HG03378 (cell line): ENCODE measurements around the gene CDC42BPB.

Experiments used
- ATAC-seq: cut with Tn5 transposase; IDR thresholded peaks from one replicate; pipeline ENCODE4 v1.9.1; 2021; ENCODE audit warnings: mild to moderate bottlenecking, moderate library complexity; ENCODE audit not compliant: unreplicated experiment

Gene CDC42BPB

DNA sequence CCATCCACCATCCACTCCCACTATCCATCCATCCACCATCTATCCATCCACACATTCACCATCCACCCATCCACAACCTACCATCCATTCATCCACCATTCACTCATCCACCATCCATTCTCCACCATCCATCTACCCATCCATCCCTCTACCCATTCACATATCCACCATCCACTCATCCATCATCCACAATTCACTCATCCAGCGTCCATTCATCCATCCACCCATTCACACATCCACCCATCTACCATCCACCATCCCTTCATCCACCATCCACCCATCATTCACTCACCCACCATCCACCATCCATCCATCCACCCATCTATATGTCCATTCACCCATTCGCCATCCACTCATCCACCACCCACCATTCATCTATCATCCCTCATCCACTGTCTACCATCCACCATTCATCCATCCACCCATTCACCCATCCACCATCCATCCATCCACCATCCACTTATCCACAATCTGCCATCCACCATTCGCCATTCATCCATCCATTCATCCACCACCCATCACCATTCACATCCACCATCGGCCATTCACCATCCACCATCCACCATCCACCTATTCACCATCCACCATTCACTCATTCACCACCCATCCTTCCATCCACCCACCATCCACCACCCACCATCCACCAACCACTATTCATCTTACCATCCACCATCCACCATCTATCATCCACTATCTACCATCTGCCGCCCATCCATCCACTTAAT, 136.9 kb downstream of the CDC42BPB start:
- ATAC-seq = no peak

- ATAC-seq = no peak
Measured at GRCh38 chr14:102918438-102918837, 138.9 kb downstream of the CDC42BPB start.

DNA sequence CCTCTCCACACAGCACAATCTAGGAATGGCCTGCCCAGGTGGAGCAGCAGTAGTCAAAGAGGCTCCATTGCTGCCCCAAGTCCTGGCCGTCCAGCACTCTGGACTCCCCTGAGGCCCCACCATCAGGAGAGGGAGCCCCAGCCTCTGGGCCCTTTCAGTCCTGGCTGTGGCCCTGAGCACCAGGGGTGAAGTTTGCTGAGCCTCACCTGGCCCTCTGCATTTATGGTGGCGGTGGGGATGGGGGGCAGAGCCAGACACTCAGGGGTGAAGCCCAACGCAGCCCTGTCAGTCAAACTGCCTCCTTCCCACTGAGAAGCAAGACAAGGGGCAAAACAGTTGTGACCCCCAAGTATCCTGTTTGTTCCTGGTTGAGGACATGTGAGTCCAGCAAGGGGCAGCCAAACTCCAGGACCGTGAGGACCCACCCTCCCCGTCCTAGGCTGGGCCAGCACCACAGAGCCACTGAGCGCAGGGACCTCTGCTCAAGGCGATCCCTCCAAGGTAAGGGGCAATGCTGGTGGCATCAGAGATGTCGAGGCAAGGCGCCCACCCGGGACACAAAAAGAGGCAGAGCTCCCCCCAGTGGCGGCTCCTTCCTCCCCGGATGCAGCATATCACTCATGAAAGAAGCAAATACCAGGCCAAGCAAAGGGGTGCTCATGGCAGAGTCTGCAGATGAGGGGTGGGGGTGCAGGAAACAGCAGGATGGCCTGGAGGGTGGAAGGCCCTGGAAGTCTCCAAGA, 139.7 kb downstream of the CDC42BPB start:
- ATAC-seq = no peak

GRCh38 chr14:102917056-102917385, 140.3 kb downstream of the CDC42BPB start:
- no peak for ATAC-seq

DNA sequence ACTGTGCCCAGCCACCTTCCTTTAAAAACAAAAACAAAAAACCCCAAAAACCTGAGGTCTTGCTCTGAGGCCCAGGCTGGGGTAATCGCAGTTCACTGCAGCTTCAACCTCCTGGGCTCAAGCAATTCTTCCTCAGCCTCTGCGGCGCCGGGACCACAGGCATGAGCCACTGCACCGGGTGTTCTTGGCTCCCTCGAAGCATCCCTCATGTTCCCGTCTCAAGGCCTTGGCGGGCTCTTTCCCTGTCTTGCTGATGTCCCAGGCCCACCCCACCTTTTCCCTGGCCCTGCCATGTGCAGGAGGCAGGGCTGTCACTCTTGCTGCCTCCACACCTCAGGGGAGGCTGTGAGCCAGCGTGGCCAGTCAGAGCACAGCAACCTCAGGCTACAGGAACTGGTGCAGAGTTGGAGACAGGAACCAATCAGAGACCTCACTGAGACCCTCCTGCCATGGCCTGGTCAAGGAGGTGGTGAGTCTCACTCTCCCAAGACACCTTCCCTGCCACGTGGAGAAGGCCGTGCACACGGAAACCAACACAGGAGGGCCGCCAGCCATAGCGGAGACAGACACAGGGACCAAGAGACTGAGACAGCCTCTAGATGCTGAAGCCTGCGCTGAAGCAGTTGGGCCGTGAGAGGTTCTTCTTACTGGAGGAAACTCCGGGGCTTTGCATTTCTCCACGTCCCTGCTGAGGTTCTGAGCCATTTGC, 140.8 kb downstream of the CDC42BPB start:
- no peak for ATAC-seq

GRCh38 chr14:102915292-102916110, 141.8 kb downstream of the CDC42BPB start:
- ATAC-seq = no peak

DNA sequence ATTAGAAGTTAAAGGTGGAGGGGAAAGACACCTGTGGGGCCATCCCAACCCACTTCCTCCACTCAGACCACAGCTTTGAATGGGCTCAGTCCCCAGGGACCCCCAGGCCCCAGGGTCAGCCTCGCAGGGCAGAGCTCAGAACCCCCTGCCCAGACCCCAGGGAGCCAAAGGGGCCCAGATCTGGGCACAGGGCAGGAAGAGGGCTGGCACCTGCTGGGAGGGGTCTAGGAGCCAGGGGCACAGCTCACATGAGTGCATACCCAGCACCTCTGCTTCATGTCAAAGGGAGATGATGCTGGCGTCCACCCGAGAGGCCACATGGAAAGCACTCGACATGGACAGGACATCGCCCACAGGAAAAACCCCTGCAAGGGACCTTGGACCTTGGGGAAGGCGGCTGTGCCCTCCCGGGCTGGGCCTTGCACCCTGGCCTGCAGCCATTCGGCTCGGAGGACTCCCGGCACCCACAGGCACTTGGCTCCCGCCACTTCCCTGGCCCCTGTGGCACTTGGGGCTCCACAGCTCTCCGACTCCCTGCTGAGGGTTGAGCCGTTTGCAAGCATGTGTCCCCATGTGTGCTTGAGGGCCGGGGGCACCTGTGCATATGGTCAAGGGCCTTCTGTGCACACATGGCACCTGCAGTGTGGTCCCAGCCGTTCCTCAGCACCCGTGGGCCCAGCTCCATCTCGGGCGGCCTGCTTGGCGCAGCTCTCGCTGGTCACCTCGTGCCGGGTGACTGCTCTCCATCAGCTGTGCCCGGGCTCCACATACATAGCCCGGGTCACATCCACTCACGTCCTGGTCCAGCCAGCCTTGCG, 142.7 kb downstream of the CDC42BPB start:
- ATAC-seq = no peak

- ATAC-seq = no peak
Measured at GRCh38 chr14:102913341-102914211, 143.8 kb downstream of the CDC42BPB start.

DNA sequence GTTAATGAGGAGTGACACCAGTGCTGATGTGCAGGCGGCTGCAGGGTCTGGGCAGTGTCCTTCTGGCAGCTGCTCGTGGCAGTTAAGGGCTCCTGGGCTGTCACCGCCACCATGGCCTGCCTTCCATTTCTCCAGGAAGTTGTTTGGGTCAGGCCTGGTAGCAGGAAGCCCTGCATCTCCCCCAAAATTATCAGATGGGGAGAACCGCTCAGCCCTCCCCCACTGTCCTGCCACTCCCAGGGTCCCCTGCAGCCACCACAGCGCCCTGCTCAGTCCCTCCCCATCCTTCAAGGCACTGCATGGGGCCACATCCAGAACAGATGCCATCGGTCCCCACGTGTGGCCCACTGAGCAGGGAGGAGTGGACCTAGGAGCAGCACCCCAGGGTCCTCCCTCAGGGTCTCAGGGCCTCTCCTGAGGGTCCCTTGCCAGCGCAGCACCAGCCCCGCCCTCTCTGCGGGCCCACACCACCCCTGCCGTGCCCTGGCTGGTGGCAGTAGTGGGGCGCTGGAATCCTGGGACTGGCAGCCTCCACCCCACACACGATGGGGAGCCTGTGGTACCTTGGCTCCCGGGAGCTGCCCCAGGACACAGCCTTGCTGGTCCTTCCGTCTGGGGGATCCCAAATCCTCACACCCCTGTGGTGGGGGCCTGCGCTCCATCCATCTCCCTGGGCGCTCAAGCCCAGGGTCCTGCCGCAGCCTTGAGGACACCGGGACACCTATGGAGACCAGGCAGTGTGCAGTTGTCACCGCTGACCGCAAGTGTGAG, 145.2 kb downstream of the CDC42BPB start:
- no peak for ATAC-seq

- ATAC-seq = no peak
Measured at GRCh38 chr14:102911541-102911951, 145.8 kb downstream of the CDC42BPB start.

DNA sequence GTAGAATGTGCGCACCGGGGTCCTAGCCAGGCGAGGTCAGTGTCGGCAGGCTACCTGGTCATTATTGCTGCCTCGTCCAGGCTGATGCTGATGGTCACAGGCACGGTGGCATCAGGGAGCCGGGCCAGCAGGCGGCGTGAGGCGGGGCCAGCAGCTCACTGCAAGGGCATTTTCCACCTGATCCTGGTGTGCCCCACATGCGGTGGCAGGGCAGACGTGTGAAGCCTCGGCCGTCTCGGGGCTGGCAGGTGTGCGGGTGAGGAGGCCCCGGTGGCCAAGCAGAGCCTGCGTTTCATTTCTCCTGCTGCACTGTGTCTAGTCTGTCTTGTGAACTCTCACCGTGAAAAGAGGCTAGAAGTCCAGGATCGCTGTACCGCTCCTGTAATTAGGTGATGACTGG, 146.9 kb downstream of the CDC42BPB start:
- ATAC-seq = no peak

DNA sequence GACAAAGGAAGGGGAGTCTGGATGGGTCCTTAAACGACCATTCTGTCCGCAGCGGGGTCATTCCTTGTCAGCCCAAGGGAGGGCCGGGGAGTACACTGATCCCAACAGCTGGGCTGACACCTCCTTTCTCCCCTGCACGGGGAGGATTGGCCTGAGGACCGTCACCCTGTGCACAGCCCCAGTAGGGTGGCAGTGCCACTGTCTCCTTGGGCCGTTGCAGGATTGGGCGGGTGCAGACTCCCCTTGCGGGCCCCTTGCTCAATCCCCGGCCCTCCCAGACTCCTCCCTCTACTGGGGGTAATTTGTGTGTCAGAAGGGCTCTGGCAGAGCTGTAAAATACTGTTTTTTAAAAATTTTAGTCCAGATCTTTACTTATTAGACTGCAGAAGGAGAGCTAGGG, 147.4 kb downstream of the CDC42BPB start:
- ATAC-seq = no peak

- ATAC-seq = no peak
Measured at GRCh38 chr14:102909462-102909861, 147.9 kb downstream of the CDC42BPB start.

GRCh38 chr14:102908766-102909455, 148.4 kb downstream of the CDC42BPB start:
- no peak for ATAC-seq

DNA sequence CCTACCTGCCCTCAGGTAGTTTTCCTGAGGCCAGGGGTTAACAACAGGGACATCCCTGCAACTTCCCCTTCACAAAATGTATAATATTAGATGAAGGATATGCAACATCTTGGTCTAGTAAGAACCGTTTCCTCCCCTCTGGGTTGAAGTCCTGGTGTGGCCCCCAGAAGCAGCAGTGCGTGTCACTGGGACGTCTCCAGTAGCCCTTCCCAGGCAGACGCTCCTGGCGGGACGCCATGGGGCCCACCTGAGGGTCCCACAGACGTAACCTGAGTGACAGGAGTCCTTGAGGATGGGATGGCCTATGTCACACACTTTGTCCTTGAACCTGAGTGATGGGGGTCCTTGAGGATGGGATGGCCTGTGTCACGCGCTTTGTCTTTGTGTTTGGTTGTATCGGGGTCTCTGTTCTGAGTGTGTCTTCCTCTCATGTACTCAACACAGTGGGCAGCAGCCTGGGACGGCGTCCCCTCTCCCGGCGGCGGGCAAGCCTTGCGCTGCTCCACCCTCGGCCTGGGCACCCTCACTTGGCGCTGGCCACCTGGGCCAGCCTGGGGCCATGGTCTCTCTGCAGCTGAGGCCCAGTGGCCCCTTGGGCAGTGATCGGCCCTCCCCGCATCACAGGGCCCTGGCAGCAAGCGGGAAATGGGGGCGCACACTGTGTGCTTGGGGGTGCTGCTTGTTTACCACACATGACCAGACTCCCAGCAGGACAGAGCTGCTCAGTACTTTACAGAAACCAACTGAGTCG, 149.2 kb downstream of the CDC42BPB start:
- no peak for ATAC-seq

GRCh38 chr14:102907303-102907844, 150.0 kb downstream of the CDC42BPB start:
- no peak for ATAC-seq
